Right ventricle myocardium inferior (tissue), 1 donor: ENCODE measurements around the gene TMEM87B. TPM values are rescaled to one million over a fixed set of nuclear protein-coding genes. Genes with fewer than 3 reads are reported as not detected.
A peak's percentile ranks its signal among the peaks of the same experiment; 100 is the strongest.
"Not testable (repeated sequence)": the region's sequence is repeated elsewhere in the genome, so short reads cannot be mapped to it uniquely, and the experiment has no call there.

Experiments
- ATAC-seq: fragments of 200-7000 bp; cut with Tn5 transposase; one replicate; pipeline ENCODE4 v1.9.1; 2020; ENCODE audit warnings: mild to moderate bottlenecking, moderate library complexity
- DNase-seq: peaks from one replicate; pipeline ENCODE4 v3.0.0; 2021; ENCODE audit errors: missing footprints
- intact Hi-C: fragments of 100-400 bp; cut with DNase I; formaldehyde crosslinking; loops from one replicate; pipeline ENCODE4 v1.11.0; 2022
- total RNA-seq: library from RNA; stranded (reverse); fragmentation: NEBNext Ultra II Directional; extraction: Animal tissue kit (Norgen Biotek cat#: 25700); gene quantifications from one replicate; pipeline ENCODE4 v1.2.1, GENCODE V29; 2021
- donor health status: DM: no; HTN: yes; CAD: no; lungs with severe emphysema.

The TMEM87B gene
- total RNA-seq, 1 donor from 2014 or later: 6.5 TPM

DNA sequence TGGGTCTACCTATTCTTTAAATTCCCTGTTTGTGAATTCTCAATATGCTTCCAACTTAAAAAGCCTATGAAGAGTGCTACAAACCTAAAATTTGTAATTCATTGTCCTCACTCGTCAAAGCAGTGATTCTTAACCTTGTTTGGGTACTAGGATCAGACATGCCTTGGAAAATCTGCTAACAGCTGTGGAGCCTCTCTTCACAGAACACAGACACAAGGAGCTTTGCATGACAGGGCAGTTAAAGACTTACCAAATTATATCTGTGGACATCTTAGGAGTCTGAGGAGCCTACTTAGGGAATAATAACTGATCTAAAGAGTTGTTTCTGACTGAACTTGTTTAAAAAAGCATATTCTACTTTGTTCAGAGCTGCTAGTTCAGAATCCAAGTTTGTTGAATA lies 38.1 kb downstream of the TMEM87B start:
- intact Hi-C loops: no loop called here
- ATAC-seq (no peak), DNase-seq (no peak)

DNA sequence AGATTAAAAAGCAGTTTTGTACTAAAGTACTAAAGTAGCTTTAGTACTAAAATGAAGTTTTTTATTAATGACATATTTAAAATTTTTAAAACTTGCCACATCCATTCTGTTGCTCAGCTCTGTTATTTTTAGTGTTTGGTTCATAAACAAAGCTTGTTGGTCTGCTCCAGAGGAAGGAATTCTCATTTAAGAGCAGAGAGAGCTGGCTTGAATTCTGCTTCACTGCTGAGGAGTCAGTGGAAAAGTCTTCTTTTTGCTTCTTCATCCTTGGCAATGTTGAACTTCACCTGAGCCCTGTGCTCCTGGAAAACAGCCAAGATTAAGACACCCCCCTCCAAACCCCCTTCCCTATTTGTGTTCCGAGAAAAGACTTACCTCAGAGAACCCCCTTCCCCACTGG lies 40.6 kb downstream of the TMEM87B start:
- ATAC-seq: no peak
- no peak for DNase-seq
- intact Hi-C loops: no loop called here

DNA sequence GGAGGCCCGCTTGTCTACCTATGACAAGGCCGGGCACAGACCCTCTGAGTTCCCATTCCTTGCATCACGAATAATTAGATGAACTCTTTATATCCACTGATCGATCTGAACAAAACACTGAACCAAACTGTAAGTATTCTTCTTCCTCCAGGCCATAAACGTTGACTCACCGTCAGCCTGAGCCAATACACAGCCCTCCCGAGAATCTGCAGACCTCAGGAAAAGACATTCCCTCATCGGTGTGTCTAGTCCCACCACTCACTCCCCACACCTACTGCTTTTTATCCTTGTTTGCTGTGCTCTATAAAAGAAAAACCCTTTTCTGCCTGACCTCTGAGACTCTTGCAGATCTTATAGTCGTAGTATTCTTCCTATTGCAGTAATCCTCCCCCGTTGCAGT lies 41.0 kb downstream of the TMEM87B start:
- no peak for ATAC-seq
- intact Hi-C loops: no loop called here

GRCh38 chr2:112108178-112108832 lies 53.2 kb downstream of the TMEM87B start:
- intact Hi-C loops: no loop called here
- DNase-seq (no peak), ATAC-seq (no peak)

More for the DNA sequence above, 41.0 kb downstream of the TMEM87B start:
- no peak for DNase-seq

DNA sequence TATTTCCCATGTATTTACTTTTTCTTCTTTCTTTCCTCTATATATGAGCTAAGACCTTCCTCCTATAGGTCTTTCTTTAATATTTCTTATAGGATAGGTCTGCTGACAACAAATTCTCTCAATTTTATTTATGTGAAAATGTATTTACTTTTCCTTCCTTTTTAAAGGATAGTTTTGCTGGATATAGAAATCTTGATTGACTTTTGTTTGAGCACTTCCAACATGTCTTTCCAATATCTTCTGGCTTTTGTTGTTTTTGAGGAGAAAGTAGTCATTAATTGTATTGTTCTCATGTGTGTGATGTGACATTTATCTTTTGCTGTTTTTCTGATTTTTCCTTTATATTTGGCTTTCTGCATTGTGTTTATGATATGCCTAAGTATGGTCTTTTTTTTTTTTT lies 54.2 kb downstream of the TMEM87B start:
- ATAC-seq (no peak), DNase-seq (no peak)
- intact Hi-C loops: no loop called here

DNA sequence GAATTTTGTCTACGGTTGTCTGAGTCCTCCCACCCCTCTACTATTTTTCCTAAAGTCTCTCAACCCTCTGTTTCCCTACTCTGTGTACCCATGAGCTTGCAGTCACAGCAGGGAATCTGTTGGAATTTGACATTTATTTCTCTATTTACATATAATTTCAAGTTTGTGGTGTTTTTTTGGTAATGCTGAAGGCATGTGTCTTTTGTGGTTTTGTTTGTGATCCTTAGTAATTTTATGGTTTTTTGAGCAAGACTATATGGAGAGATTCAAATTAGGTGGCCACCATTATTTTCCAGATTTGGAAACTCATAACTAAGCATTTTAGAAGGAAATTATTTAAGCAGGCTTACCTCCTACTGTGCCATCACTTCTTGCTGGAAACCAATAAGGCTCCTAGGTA lies 55.9 kb downstream of the TMEM87B start:
- no peak for ATAC-seq
- intact Hi-C loops: no loop called here
- DNase-seq: no peak

GRCh38 chr2:112113354-112113753 lies 58.3 kb downstream of the TMEM87B start:
- DNase-seq, intact Hi-C loops, ATAC-seq: not testable (repeated sequence)

DNA sequence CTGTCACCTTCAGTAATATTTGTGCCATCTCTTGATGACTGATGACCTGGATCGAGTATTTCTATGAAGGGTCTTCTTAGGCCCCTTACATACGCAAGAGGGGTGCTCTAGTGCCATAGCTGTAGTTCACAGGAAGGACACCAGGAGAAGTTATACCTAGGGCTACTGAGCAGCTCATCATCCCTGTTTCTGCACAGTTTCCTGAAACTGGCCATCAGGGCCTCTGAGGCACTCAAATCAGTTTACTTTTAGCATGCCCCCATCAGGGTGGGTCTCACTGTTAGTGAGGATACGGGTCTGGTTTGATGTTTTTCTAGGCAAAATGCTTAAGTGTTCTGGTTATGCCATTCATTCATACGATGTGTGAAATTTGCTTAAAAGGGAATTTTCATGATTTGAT lies 63.1 kb downstream of the TMEM87B start:
- intact Hi-C loops: no loop called here
- no peak for ATAC-seq
- DNase-seq: no peak

- no peak for DNase-seq
- intact Hi-C loops: loop anchor here (5.0 to 10.0 kb wide), 3 partner anchors 133 to 461 kb away; partner anchors contain the start of genes CHCHD5, RGPD8 and ZC3H8
These were observed 66.7 kb downstream of the TMEM87B start for GRCh38 chr2:112121682-112122254.

DNA sequence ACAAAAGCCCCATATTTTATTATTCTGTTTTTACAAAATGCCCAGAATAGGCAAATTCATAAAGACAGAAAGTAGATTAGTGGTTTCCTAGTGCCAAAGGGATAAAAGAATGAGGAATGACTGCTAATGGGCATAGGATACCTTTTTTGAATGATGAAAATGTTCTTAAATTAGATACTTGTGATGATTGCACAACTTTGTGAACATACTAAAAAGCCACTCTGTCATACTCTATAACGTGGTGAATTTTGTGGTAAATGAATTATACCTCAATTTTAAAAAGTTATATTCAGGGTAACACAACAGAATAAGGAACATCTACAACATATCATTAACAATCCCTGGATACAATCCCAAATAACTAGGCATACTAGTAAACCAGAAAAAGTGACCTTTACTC lies 74.0 kb downstream of the TMEM87B start:
- no peak for DNase-seq
- intact Hi-C loops: loop anchor here (10.0 kb wide), 1 partner anchor 126 kb away; the partner anchor contains the start of gene ZC3H8
- no peak for ATAC-seq

More at GRCh38 chr2:112121682-112122254, 66.7 kb downstream of the TMEM87B start:
- no peak for ATAC-seq

- intact Hi-C loops: no loop called here
- no peak for ATAC-seq
- no peak for DNase-seq
These were observed 78.3 kb downstream of the TMEM87B start for GRCh38 chr2:112133344-112133743.

- intact Hi-C loops: no loop called here
- DNase-seq (no peak), ATAC-seq (no peak)
These were observed 79.1 kb downstream of the TMEM87B start for GRCh38 chr2:112134120-112134519.

DNA sequence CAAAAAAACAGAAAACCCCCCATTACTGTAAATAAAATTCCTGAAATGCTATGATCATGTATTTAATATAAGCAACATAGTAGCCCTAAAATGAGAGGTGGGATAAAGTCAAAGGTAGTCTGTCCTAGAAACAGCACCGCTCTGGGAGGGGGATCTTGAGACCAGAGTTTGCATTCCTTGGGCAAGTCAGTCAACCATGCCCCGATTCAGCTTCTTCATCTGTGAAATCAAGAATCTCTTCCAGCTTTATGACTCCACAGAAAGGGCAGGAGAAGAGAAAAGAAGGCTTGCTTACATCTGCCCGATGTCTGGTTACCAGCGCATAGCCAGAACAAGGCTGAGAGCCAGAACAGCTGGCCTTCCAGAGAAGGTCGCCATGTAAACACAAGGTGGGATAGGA lies 81.0 kb downstream of the TMEM87B start:
- no peak for ATAC-seq
- intact Hi-C loops: no loop called here
- no peak for DNase-seq

DNA sequence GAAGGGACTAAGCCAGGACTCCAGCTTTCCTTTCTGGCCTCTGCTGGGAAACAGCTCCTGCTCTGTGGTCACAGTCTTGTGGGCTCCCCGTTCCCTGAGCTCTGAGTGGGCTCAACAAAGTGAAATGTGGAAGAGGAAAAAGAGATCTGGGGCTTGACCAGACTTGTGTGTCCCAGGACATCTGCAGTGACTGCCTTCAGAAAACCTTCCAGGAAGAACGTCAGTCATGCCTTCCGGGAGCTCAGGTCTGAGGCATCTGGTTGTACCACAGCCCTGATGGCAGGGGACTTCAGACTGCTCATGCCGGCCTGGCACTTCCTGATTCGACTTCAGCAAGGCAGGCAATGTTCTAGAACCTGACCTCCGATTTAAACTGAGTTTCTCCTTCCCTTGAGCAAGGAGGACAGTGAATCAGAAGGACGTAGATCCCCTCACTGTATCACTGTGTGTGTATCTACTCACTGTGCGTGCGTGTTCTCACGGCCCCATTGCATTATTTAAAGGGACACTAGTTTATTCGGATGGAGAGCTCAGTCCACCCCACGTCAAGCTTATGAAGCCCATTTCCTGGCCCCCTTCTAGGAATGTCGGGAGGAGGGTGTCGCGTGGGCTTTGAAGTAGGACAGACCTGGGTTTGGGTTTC lies 82.6 kb downstream of the TMEM87B start:
- ATAC-seq (peak; percentile 39), DNase-seq (no peak)
- intact Hi-C loops: no loop called here

- ATAC-seq (no peak), DNase-seq (no peak)
- intact Hi-C loops: no loop called here
These were observed 83.3 kb downstream of the TMEM87B start, which contains the start of gene FBLN7 for GRCh38 chr2:112138159-112139032. Gene FBLN7 (plus strand): TSS chr2:112138385. CDS start chr2:112138656, 271 bp downstream.

DNA sequence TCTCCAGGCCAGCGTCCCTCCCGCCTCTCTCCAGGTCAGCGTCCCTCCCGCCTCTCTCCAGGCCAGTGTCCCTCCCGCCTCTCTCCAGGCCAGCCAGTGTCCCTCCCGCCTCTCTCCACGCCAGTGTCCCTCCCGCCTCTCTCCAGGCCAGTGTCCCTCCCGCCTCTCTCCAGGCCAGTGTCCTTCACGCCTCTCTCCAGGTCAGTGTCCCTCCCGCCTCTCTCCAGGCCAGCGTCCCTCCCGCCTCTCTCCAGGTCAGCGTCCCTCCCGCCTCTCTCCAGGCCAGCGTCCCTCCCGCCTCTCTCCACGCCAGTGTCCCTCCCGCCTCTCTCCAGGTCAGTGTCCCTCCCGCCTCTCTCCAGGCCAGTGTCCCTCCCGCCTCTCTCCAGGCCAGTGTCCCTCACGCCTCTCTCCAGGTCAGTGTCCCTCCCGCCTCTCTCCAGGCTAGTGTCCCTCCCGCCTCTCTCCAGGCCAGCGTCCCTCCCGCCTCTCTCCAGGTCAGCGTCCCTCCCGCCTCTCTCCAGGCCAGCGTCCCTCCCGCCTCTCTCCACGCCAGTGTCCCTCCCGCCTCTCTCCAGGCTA lies 84.1 kb downstream of the TMEM87B start:
- DNase-seq, intact Hi-C loops, ATAC-seq: not testable (repeated sequence)

GRCh38 chr2:112139661-112140204 lies 84.7 kb downstream of the TMEM87B start:
- ATAC-seq, intact Hi-C loops, DNase-seq: not testable (repeated sequence)

GRCh38 chr2:112140205-112140802 lies 85.2 kb downstream of the TMEM87B start:
- intact Hi-C loops: no loop called here
- ATAC-seq: no peak
- DNase-seq: peak; percentile 64
